Embryonic facial prominence (tissue), 1 donor: Measurements from ENCODE around the gene CD22.

Experiments used
- DNase-seq: peaks from one replicate; pipeline ENCODE4 v3.0.0-alpha.2; 2016; ENCODE audit errors: extremely low spot score

Gene CD22

GRCh38 chr19:35388277-35389054 is 59.5 kb downstream of the CD22 start:
- DNase-seq: no peak

GRCh38 chr19:35389192-35389861 is 60.3 kb downstream of the CD22 start:
- no peak for DNase-seq

- DNase-seq: no peak
These were observed 64.0 kb downstream of the CD22 start for GRCh38 chr19:35392742-35393715.

- DNase-seq: no peak
These were observed 66.6 kb downstream of the CD22 start for GRCh38 chr19:35395382-35396199.

GRCh38 chr19:35396240-35396885 is 67.4 kb downstream of the CD22 start:
- no peak for DNase-seq
